Activated naive CD8-positive, alpha-beta T cell treated with anti-CD3 and anti-CD28 coated beads, Interleukin-2, amount 10 ng/mL, durations not matched to agents 7 days and 5 days (primary cell): Measurements from ENCODE around the gene PCDHGC5. TPM values are rescaled to one million over a fixed set of nuclear protein-coding genes. Genes with fewer than 3 reads are reported as not detected.

Experiments used
- ATAC-seq: fragments of 150-1000 bp; cut with Tn5 transposase; one replicate; pipeline ENCODE4 v1.10.0; 2021; ENCODE audit warnings: low read depth, moderate library complexity
- POLR2A ChIA-PET: fragments of 350-600 bp; sonication (Branson Sonifier 250); formaldehyde crosslinking; loops from one replicate; lab custom pipeline; 2021; ENCODE audit warnings: antibody characterized with exemption; lab: Charles Lee
- DNase-seq: peaks from one replicate; pipeline ENCODE4 v3.0.0; 2021
- H3K27ac Mint-ChIP-seq: one replicate; pipeline ENCODE4 v1.8.0; 2022; ENCODE audit warnings: mild to moderate bottlenecking, mixed read lengths
- H3K27me3 Mint-ChIP-seq: one replicate; pipeline ENCODE4 v1.8.0; 2022; ENCODE audit warnings: mild to moderate bottlenecking, moderate library complexity, mixed read lengths
- H3K36me3 Mint-ChIP-seq: one replicate; pipeline ENCODE4 v1.8.0; 2021; ENCODE audit warnings: mild to moderate bottlenecking, mixed read lengths
- H3K4me1 Mint-ChIP-seq: one replicate; pipeline ENCODE4 v1.8.0; 2021; ENCODE audit warnings: mixed read lengths
- H3K4me3 Mint-ChIP-seq: one replicate; pipeline ENCODE4 v1.8.0; 2022; ENCODE audit warnings: mild to moderate bottlenecking, moderate library complexity, mixed read lengths
- H3K9me3 Mint-ChIP-seq: one replicate; pipeline ENCODE4 v1.8.0; 2021; ENCODE audit warnings: mixed read lengths
- total RNA-seq, 2 experiments: library from RNA; stranded (reverse); gene quantifications; one replicate each; pipeline ENCODE4 v1.2.3, GENCODE V29; 2021

PCDHGC5 gene
- not detected for total RNA-seq

DNA sequence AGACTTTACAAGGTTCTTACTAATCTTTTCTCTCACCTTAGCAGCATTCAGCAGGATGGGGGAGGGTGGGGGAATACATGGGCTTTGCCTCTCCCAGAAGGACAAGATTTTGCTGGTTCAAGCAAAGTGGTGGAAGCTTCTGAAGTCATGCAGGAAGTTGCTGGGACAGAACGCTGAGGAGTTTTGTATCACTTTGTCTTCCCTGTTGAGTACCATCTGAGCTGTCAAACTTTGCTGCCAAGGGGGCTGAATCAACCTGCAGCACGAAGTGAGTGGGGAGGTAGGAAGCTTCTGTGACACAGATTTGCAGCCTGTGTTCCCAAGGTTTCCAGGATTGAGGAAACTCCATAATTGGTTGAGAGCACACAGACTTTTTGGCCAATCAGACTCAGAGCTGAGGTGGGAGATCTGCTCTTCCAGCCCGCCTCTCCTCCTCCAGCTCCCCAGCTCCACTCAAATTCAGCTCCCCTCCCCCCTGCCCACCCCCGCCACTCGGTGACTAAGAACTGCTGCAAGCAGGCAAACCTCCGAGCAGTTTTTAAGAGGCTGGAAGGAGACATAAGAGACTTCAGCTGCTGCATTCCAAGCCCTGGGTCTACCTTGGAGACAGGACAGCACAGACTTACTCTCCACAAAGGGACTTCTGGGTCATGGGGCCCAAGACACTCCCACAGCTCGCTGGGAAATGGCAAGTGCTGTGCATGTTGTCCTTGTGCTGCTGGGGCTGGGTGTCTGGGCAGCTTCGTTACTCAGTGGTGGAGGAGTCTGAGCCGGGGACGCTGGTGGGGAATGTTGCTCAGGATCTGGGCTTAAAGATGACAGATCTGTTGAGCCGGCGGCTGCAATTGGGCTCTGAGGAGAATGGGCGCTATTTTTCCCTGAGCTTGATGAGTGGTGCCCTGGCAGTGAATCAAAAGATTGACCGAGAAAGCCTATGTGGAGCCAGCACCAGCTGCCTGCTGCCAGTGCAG, at the start of gene PCDHGC5:
PCDHGC5 (plus strand) TSS at position 491 of the 971 bp plus-strand sequence; CDS start at position 651, 160 bp downstream.
- Mint-ChIP-seq H3K27me3 (peaks cover 78% of the 10 kb centered on the region), H3K36me3 (no peaks in the 10 kb centered on the region), H3K4me3 (no peak within 1 kb of the TSS), H3K9me3 (no peaks in the 10 kb centered on the region), H3K4me1 (peaks cover 4% of the 10 kb centered on the region), H3K27ac (no peak within 1 kb of the TSS)
- POLR2A ChIA-PET, result no interaction called here
- DNase-seq (no peak), ATAC-seq (no peak)

DNA sequence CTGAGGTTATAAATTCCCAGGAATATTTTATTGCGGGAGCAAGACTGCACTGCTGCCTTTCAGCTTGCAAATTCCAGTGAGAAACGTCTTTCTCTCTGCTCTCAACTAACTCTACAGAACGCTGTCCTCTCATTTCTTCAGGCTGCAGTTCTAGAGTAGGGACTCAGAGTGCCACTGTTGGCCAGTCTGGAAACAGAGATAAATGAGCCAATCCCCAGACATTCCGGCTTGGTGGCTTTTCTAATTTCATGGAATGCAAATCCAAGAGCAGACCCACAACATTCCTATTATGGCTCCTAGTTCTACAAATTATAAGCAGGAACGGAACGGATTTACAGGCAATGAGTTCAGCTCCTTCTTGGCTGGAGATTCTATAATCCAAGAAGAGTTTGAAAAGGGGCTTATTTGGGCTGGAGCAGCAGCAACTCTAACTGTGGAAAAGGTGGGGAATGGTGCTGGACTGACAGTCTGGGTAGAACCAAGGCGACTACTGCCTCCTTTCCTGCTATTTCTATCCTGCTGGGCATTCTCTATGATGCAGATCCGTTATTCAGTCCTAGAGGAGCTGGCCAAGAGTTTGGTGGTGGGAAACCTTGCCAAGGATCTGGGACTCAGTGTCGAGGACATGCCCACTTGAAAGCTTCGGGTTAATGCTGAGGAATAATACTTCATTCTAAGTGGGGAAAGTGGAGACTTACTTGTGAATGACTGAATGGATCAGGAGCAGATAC, 49.3 kb upstream of the PCDHGC5 start:
- H3K4me3 Mint-ChIP-seq, result no peak overlapping the region
- H3K9me3 Mint-ChIP-seq, result peaks cover 2% of the 10 kb centered on the region
- DNase-seq, result no peak
- H3K4me1 Mint-ChIP-seq, result no peaks in the 10 kb centered on the region
- peaks cover 11% of the 10 kb centered on the region for H3K27me3 Mint-ChIP-seq
- ATAC-seq, result no peak
- POLR2A ChIA-PET, result no interaction called here
- no peak overlapping the region for H3K27ac Mint-ChIP-seq
- no peaks in the 10 kb centered on the region for H3K36me3 Mint-ChIP-seq

- ATAC-seq (no peak), DNase-seq (no peak)
- peaks cover 2% of the 10 kb centered on the region for H3K9me3 Mint-ChIP-seq
- no peaks in the 10 kb centered on the region for H3K4me1 Mint-ChIP-seq
- POLR2A ChIA-PET, result no interaction called here
- H3K27ac Mint-ChIP-seq, result no peak overlapping the region
- no peak overlapping the region for H3K4me3 Mint-ChIP-seq
- H3K27me3 Mint-ChIP-seq, result peaks cover 11% of the 10 kb centered on the region
- H3K36me3 Mint-ChIP-seq, result no peaks in the 10 kb centered on the region
These were observed 48.5 kb upstream of the PCDHGC5 start for GRCh38 chr5:141440341-141440740.

DNA sequence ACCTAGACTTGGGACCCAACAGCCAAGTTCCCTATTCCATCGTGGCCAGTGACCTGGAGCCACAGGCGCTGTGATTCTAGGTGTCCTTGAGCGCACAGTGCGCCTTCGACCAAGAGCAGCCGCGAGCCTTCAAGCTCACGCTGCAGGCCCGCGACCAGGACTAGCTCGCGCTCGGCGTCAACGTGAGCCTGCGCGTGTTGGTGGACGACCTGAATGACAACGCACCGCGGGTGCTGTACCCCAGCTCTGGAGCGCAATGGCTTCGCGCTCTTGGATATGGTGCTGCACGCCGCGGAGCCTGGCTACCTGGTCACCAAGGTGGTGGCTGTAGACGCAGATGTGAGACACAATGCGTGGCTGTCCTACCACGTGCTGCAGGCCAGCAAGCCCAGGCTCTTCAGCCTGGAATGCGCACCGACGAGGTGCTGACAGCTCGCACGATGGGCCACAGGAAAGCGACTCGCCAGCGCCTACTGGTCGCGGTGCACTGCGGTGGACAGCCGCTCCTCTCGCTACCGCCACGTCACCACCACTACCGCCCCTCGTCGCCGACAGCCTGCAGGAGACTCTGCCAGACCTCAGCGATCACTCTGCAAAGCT, 47.2 kb upstream of the PCDHGC5 start:
- POLR2A ChIA-PET, result no interaction called here
- no peak overlapping the region for H3K4me3 Mint-ChIP-seq
- no peaks in the 10 kb centered on the region for H3K36me3 Mint-ChIP-seq
- peaks cover 2% of the 10 kb centered on the region for H3K9me3 Mint-ChIP-seq
- H3K27me3 Mint-ChIP-seq, result peaks cover 14% of the 10 kb centered on the region
- ATAC-seq, result no peak
- H3K27ac Mint-ChIP-seq, result no peak overlapping the region
- H3K4me1 Mint-ChIP-seq, result no peaks in the 10 kb centered on the region
- no peak for DNase-seq

- no peak overlapping the region for H3K4me3 Mint-ChIP-seq
- H3K4me1 Mint-ChIP-seq, result no peaks in the 10 kb centered on the region
- DNase-seq (no peak), ATAC-seq (no peak)
- H3K27me3 Mint-ChIP-seq, result peaks cover 4% of the 10 kb centered on the region
- H3K36me3 Mint-ChIP-seq, result no peaks in the 10 kb centered on the region
- H3K27ac Mint-ChIP-seq, result no peak overlapping the region
- POLR2A ChIA-PET, result no interaction called here
- no peaks in the 10 kb centered on the region for H3K9me3 Mint-ChIP-seq
These were observed 23.5 kb upstream of the PCDHGC5 start for GRCh38 chr5:141465351-141465750.

DNA sequence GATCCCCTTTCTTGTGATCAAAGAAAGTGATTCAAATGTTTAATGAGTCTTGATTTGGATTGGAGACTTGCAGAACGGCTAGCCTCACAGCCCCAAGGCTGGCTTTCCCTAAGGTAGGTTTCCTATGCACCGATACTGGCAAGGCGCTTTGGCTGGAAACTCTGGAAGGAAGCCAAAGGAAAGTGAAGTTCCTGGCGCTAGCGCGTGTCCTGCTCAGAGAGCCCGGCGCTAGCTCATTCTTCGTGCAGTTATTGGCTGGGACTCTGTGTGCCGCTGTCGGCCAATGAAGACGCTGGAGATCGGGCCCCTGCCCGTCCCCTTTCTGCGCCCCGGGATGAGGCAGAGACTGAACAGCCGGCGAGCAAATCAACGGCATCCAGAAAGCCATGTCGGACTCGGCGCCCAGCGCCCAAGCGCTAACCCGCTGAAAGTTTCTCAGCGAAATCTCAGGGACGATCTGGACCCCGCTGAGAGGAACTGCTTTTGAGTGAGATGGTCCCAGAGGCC, 13.2 kb upstream of the PCDHGC5 start, which contains the start of gene PCDHGC3:
PCDHGC3 (plus strand) TSS at position 342 of the 507 bp plus-strand sequence; CDS start at position 493, 151 bp downstream.
- POLR2A ChIA-PET, result no interaction called here
- DNase-seq (peak; percentile 41), ATAC-seq (peak; percentile 78)
- peaks cover 69% of the 10 kb centered on the region for H3K27me3 Mint-ChIP-seq
- peak within 1 kb of the TSS; percentile 83 for H3K4me3 Mint-ChIP-seq
- no peaks in the 10 kb centered on the region for H3K36me3 Mint-ChIP-seq
- H3K9me3 Mint-ChIP-seq, result no peaks in the 10 kb centered on the region
- peak within 1 kb of the TSS; percentile 14 for H3K27ac Mint-ChIP-seq
- peaks cover 18% of the 10 kb centered on the region for H3K4me1 Mint-ChIP-seq

DNA sequence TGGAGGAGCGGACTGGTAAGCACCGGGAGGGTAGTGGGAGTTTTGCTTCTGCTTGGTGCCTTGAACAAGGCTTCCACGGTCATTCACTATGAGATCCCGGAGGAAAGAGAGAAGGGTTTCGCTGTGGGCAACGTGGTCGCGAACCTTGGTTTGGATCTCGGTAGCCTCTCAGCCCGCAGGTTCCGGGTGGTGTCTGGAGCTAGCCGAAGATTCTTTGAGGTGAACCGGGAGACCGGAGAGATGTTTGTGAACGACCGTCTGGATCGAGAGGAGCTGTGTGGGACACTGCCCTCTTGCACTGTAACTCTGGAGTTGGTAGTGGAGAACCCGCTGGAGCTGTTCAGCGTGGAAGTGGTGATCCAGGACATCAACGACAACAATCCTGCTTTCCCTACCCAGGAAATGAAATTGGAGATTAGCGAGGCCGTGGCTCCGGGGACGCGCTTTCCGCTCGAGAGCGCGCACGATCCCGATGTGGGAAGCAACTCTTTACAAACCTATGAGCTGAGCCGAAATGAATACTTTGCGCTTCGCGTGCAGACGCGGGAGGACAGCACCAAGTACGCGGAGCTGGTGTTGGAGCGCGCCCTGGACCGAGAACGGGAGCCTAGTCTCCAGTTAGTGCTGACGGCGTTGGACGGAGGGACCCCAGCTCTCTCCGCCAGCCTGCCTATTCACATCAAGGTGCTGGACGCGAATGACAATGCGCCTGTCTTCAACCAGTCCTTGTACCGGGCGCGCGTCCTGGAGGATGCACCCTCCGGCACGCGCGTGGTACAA, 12.6 kb upstream of the PCDHGC5 start:
- H3K27me3 Mint-ChIP-seq, result peaks cover 70% of the 10 kb centered on the region
- peak overlapping the region; percentile 83 for H3K4me3 Mint-ChIP-seq
- POLR2A ChIA-PET, result no interaction called here
- DNase-seq (no peak), ATAC-seq (peak; percentile 22)
- peaks cover 18% of the 10 kb centered on the region for H3K4me1 Mint-ChIP-seq
- H3K27ac Mint-ChIP-seq, result peak overlapping the region; percentile 14
- no peaks in the 10 kb centered on the region for H3K9me3 Mint-ChIP-seq
- no peaks in the 10 kb centered on the region for H3K36me3 Mint-ChIP-seq

DNA sequence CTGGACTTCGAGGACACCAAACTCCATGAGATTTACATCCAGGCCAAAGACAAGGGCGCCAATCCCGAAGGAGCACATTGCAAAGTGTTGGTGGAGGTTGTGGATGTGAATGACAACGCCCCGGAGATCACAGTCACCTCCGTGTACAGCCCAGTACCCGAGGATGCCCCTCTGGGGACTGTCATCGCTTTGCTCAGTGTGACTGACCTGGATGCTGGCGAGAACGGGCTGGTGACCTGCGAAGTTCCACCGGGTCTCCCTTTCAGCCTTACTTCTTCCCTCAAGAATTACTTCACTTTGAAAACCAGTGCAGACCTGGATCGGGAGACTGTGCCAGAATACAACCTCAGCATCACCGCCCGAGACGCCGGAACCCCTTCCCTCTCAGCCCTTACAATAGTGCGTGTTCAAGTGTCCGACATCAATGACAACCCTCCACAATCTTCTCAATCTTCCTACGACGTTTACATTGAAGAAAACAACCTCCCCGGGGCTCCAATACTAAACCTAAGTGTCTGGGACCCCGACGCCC, 11.8 kb upstream of the PCDHGC5 start:
- peaks cover 77% of the 10 kb centered on the region for H3K27me3 Mint-ChIP-seq
- H3K36me3 Mint-ChIP-seq, result no peaks in the 10 kb centered on the region
- POLR2A ChIA-PET, result no interaction called here

GRCh38 chr5:141477815-141478214, 11.1 kb upstream of the PCDHGC5 start:
- Mint-ChIP-seq H3K4me3 (no peak overlapping the region), H3K27ac (no peak overlapping the region), H3K27me3 (peaks cover 83% of the 10 kb centered on the region), H3K36me3 (no peaks in the 10 kb centered on the region), H3K4me1 (peaks cover 18% of the 10 kb centered on the region), H3K9me3 (no peaks in the 10 kb centered on the region)
- POLR2A ChIA-PET, result no interaction called here
- DNase-seq (no peak), ATAC-seq (no peak)

More for the DNA sequence above, 11.8 kb upstream of the PCDHGC5 start:
- H3K27ac Mint-ChIP-seq, result no peak overlapping the region
- peaks cover 18% of the 10 kb centered on the region for H3K4me1 Mint-ChIP-seq
- peak overlapping the region; percentile 83 for H3K4me3 Mint-ChIP-seq
- no peak for DNase-seq
- no peaks in the 10 kb centered on the region for H3K9me3 Mint-ChIP-seq
- no peak for ATAC-seq

- Mint-ChIP-seq H3K27ac (no peak overlapping the region), H3K9me3 (no peaks in the 10 kb centered on the region), H3K4me3 (no peak overlapping the region), H3K36me3 (no peaks in the 10 kb centered on the region), H3K4me1 (peaks cover 18% of the 10 kb centered on the region), H3K27me3 (peaks cover 83% of the 10 kb centered on the region)
- DNase-seq, result no peak
- POLR2A ChIA-PET, result no interaction called here
- ATAC-seq, result no peak
These were observed 10.4 kb upstream of the PCDHGC5 start for GRCh38 chr5:141478321-141478945.

- peaks cover 85% of the 10 kb centered on the region for H3K27me3 Mint-ChIP-seq
- H3K9me3 Mint-ChIP-seq, result no peaks in the 10 kb centered on the region
- no peak overlapping the region for H3K4me3 Mint-ChIP-seq
- ATAC-seq (no peak), DNase-seq (no peak)
- H3K36me3 Mint-ChIP-seq, result no peaks in the 10 kb centered on the region
- H3K27ac Mint-ChIP-seq, result no peak overlapping the region
- H3K4me1 Mint-ChIP-seq, result peaks cover 18% of the 10 kb centered on the region
- POLR2A ChIA-PET, result no interaction called here
These were observed 9.1 kb upstream of the PCDHGC5 start for GRCh38 chr5:141479776-141480175.

DNA sequence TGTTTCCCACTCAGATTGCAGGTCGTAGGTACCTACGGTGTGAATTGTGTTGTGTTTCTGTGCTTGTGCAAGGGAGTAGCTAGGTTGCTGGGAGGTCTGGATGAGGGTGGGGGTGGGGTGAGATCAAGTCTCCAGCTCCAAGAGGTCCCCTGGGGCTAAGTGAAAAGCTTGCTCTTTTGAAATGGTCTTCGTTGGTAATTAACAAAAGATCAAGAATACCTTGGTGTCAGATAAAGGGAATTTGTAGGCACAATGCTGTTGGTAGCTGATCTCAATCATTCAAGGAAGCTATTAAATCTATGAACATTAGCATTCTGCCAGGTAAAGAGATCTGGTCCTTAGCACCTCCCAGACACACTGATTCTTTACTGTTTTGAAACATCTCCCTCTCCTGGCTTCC, 5.0 kb upstream of the PCDHGC5 start:
- Mint-ChIP-seq H3K36me3 (no peaks in the 10 kb centered on the region), H3K27ac (no peak overlapping the region), H3K4me1 (no peaks in the 10 kb centered on the region), H3K9me3 (no peaks in the 10 kb centered on the region), H3K27me3 (peaks cover 78% of the 10 kb centered on the region), H3K4me3 (no peak overlapping the region)
- DNase-seq (no peak), ATAC-seq (no peak)
- POLR2A ChIA-PET, result no interaction called here
